DMS153 (cell line): ENCODE measurements around the gene OTOG.
A peak's percentile ranks its signal among the peaks of the same experiment; 100 is the strongest.

ENCODE experiments used
- DNase-seq: peaks from one replicate; lab custom pipeline; 2025; lab: John Stamatoyannopoulos, UW

OTOG gene

DNA sequence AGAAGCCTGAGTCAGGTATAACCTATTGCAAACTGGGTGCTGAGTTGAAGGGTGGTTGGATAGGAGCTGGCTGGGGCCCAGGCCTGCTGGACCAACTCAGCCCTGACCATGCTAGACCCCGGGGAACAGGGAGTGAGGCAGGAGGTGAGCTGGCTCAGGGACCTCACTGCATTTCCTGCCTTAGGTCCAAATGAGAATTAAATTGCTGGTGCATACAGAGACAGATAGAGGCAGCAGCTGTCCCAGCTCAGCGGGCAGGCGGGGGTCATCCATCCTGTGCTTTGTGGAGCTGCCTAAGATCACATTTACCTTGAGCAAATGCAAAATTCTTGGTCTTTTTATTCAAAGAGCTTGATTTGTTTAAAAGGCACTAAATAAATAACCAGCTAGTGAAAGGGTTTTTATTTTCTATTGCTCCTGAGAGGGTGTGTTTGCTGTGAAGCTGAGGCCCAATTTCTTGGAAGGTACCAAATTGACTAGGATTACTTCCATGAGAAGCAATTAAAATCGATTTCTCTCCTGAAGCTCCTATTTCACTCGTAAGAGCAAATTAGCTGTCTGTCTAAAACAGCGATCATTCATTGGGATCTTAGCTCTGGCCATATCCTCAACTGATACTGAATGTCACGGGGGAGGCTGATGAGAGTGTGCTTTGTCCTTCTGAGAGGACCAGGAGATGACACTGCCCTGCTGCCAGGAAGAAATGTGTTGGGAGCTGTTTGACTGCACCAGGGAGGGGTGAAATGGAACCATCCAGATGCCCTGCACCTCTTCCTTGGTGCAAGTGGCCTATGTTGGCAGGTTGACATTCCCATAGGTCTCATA is 27.8 kb upstream of the OTOG start:
- peak; percentile 14 for DNase-seq

DNA sequence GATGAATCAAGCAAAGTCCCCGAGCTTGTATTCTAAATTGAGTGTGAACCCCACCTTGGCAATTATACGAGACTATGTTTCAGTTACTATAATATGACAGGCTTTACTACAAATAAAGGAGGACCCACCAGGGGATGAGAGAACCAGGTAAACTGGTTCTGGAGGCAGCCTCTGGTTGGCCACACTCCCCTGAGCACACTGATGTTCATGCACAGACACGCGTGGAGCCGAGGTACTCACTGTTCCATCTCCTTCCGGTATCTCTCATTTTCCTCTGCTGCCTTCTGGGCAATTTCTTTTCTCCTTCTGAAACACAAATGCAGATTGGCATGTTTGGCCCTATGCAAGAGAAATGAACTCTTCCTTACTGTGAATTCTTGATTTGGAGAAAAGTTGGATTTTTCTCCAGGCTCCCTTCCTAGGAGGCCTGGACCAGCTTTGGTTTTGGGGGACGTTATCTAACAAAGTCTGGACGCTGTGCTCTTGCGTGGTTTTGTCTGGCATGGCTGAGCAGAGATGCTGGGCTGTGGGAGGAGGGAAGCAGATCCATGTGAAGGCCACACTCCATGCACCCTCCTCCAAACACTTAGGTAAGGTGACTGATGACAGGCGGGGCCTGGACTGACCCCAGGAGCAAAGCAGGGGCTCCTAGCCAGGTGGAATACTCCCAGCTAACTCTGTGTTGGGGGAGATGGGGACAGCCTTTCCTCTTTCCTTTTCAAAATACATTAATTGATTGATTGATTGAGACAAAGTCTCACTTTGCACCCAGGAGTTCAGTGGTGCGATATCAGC is 25.8 kb upstream of the OTOG start:
- no peak for DNase-seq

GRCh38 chr11:17522655-17523054 is 24.4 kb upstream of the OTOG start:
- no peak for DNase-seq

GRCh38 chr11:17524221-17524620 is 22.8 kb upstream of the OTOG start:
- DNase-seq, result no peak

DNA sequence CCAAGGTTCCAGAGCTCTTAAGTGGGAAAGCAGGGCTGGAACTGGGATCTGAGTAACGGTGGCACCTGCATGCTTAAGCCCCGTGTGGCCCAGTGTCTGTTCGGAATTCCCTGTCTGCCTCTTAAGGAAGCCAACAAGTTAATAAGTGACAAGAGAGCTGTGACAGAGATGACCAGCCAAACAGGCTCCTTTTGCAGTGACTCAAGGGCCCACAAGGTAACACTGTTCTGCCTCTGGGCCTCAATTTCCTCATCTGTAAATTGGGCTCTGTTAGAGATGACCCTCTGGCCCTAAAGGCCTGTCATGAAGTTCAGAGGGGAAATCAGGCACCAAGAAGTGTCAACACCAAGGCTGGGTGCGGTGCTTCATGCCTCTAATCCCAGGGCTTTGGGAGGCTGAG is 21.5 kb upstream of the OTOG start:
- DNase-seq, result no peak

DNA sequence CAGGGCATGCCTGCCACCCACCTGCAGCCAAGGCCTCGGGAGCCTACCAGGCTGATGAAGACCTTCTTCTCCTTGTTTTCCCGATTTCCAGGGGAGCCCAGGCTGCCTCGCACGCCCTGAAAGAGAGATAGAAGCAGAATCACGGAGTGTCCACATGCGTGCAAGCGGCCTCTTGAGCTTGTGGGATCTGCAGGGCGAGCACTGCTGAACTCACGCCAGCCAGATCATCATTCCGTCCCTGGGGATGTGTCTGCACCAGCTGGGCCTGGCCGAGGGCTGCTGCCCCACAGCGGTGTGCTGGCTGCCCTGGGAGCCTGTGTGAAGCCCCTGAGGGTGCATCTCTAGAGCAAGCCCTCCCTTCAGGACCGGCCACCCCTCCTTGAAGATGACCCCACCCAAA is 20.7 kb upstream of the OTOG start:
- DNase-seq, result no peak

- no peak for DNase-seq
These were observed 20.0 kb upstream of the OTOG start for GRCh38 chr11:17526931-17527627.

DNA sequence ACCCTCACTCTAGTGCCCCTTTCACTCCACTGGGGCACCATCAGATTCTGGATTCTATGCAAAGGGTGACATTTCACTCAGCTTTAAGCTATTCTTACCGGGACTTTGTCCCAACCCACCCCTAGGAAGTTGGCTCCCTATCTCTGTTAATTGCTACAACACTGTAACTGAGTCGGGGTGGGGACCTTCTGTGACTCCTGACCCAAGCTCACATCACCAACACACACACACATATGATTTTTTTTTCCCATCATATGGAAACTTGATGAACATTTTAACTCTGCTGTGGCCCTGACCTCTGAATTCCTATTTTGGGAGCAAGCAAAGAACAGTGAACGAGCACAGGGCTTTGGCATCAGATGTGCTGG is 19.4 kb upstream of the OTOG start:
- DNase-seq, result no peak

- peak; percentile 20 for DNase-seq
These were observed 18.8 kb upstream of the OTOG start for GRCh38 chr11:17528181-17528691.

- peak; percentile 24 for DNase-seq
These were observed 17.9 kb upstream of the OTOG start for GRCh38 chr11:17528906-17529843.

- DNase-seq, result no peak
These were observed 17.2 kb upstream of the OTOG start for GRCh38 chr11:17529844-17530185.

GRCh38 chr11:17531071-17531600 is 15.9 kb upstream of the OTOG start:
- peak; percentile 59 for DNase-seq

GRCh38 chr11:17531636-17532113 is 15.4 kb upstream of the OTOG start:
- DNase-seq, result no peak

DNA sequence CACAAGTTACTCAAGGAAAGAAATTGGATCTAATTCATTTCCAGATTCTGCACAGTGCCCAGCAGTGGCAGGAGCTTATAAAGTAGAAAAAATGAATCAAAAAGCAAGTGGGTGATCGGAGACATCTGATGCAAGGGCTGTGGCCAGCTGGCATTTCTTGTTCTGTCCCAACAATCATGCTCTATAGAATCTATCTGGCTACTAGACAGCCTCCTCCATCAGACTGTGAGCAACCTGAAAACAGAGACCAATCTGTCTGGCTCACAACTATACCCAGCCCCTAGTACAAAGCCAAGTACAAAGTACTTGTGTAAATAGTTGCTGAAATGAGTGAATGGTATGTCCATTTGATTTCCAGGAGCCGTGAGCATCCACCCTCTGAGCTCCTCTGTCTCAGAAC is 14.3 kb upstream of the OTOG start:
- DNase-seq, result no peak

DNA sequence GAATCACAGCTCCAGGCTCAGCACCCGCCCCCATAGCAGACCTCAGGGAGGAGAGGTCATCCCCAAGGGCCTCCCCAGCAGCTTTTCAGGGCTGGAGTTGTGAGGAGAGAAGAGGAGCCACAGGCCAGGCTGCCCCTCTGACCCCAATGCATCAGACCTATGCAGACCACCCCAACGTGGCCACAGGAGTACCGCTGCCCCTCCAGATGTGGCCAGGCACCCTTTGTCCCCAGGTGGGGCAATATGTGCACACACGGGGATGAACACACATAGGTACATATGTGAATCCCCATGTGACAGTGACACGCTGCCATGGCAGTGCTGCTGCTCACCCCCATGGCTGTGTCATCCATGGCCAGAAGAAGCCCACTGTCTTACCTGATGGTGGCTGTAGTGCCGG is 13.7 kb upstream of the OTOG start:
- DNase-seq, result no peak

DNA sequence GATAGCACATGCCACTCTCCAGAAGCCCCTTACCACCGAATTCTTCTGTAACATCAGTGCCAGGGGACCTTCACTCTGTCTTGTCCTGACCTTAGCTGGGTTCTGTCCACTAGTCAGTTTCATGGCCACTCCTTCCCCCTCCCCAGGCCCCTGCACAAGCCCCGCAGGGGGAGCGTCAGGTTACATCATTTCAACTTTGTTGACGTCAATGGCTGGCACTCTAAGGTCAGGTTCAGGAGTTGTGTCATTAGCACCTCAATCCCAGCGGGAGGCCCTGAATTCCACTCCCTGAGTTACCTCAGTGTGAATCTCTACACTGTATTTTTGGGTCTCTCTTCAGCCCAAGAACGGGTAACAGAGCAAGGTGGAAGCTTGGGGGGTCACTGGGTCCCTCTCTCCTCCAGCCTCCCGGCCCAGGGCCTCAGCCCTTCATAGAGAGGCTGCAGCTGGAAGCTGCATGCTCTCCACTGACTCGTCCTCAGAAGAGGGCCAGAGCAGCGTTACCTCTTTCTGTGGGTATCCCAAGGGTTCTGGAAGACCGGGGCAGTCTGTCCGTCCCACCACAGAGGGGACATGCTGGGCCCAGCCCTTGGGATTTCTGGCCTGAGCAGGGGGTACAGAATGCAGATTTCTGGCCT is 13.2 kb upstream of the OTOG start:
- no peak for DNase-seq

DNA sequence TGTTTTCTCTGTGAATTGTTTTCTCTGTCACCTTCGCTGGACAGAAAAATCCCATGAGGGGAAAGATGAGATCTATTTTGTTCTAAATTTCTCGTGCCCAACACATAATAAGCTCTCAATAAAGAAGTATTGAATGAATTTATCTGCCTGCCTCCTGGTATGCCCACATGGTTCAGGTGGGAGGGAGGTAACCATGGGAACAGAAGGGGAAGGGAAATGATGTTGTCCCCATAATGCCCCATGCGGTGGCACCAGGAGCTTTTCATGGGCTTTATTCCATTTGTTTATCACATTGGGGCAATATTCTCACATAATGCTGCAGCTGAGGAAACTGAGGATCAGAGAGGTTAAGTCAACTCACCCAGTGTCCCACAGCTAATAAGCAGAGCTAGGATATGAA is 11.6 kb upstream of the OTOG start:
- DNase-seq, result no peak

DNA sequence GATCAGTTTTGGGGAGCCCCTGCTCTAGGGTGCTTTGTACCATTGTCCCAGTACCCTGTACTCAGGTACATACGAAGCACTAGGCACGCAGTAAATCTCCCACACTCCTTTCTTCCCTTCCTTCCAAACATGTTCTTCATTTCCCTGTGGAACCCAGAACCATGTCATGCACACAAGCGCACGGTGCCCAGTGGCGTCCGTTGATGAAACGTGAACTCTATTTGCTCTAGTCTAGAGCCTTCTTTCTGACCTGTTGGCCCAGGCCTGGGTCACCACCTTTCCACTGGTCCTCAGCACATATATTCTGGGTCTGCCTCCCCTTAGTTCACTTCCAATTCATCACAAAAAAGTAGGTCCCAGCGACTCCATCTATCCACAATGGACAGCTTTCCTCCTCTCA is 9.8 kb upstream of the OTOG start:
- no peak for DNase-seq

DNA sequence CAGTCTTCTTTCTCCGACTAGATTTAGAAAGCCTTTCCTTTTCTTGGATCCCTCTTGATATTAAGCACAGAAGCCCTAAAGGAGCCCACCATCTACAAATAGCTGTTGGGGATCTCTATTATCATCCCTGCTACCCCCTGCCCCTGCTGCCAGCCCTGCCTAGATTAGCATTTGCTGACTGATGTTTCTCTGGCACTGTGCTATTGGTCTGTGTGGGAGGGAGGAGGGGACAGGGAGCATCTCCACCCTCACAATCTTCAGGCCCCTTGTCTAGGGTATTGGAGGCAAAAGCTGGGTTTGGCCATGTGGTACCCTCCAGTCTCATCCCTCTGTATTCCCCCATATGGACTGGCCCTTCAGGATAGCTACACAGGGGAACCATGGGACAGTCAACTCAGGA is 9.0 kb upstream of the OTOG start:
- no peak for DNase-seq

DNA sequence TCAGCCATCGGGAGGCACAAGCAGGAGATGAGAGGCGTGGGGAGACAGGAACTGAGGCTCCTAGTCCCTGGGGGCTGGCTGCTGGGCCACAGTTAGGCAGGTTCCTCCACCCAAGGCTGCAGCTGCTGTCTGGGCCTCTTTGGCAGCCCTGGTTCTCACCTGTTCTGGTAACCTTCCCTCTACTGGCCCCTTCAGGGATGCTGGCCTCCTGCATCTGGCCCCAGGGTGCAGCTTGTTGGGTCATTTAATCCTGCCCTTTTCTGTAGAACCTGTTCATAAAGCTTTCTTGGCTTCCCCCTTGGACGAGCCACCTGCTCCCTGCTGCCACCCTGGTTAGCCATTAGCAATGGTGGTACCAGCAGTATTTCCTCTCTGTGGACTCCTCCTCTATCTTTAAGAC is 8.3 kb upstream of the OTOG start:
- no peak for DNase-seq

DNA sequence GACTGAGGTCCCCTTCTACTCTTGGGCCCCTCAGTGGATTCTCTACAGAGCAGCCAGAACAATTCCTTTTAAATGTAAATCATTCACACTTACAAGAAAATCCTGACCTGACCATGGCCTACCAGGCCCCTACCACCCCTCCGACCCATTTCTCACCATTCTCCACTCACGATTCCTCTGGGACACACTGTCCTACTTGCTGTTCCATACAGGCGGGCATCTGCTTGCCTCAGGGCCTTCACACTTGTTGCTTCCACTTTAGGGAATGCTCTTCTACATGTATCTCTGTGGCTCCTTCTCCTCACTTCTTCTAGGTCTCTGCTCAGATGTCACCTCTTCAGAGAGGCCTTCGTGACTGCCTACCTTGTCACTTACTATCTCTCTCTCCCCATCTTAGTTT is 6.3 kb upstream of the OTOG start:
- no peak for DNase-seq
